HCT116 (cell line): Measurements from ENCODE around the gene ABCB1. TPM values are rescaled to one million over a fixed set of nuclear protein-coding genes. Genes with fewer than 3 reads are reported as not detected.

Experiments
- ATAC-seq: fragments of 200-7000 bp; cut with Tn5 transposase; 2 replicates; pipeline ENCODE4 v1.9.1; 2020; ENCODE audit warnings: mild to moderate bottlenecking, moderate library complexity
- BruUV-seq: library from RNA; stranded (reverse); fragments of 400-500 nt; replicated peaks from 2 replicates; lab custom pipeline; 2021; lab: Mats Ljungman, UMichigan
- CTCF ChIA-PET: fragments of 300-600 bp; sonication (Branson Sonifier 250); formaldehyde crosslinking; loops from one replicate; lab custom pipeline; 2021; ENCODE audit warnings: antibody characterized with exemption; lab: Charles Lee
- POLR2A ChIA-PET: fragments of 300-600, 350-600 bp; sonication (Branson Sonifier 250); formaldehyde crosslinking; loops from one replicate; lab custom pipeline; 2021; ENCODE audit warnings: antibody characterized with exemption; lab: Charles Lee
- RAD21 ChIA-PET, 2 experiments: fragments of 300-600 bp; sonication (Branson Sonifier 250); formaldehyde crosslinking; loops; one replicate each; lab custom pipeline; 2023; ENCODE audit warnings: low total read pairs in 2 of 2; ENCODE audit not compliant: uncharacterized antibody in 2 of 2, unreplicated experiment in 2 of 2, low non-redundant PET in 1 of 2; lab: Charles Lee
- DNase-seq: peaks from one replicate; pipeline ENCODE4 v3.0.0-alpha.2; 2010; ENCODE audit warnings: low read depth, low spot score
- H2AFZ ChIP-seq: fragments of 200-600 bp; shearing (Covaris generic), sonication (generic); 2 replicates; pipeline ENCODE4 v1.6.1; 2017; ENCODE audit warnings: low read depth, mixed run types, mixed read lengths, antibody characterized with exemption, low read length; ENCODE audit not compliant: poor library complexity, severe bottlenecking
- H3K27ac ChIP-seq: 2 replicates; pipeline ENCODE4 v1.5.1; 2012; ENCODE audit warnings: low read depth, low read length
- H3K27me3 ChIP-seq: fragments of 200-600 bp; sonication (generic); 2 replicates; pipeline ENCODE4 v1.6.1; 2016; ENCODE audit warnings: mixed run types, low read length, mixed read lengths; ENCODE audit not compliant: insufficient read depth
- H3K36me3 ChIP-seq, 2 experiments: fragments of 200-500 bp in 1 of 2; fragments of 200-600 bp in 1 of 2; sonication (Bioruptor generic) in 1 of 2; sonication (generic) in 1 of 2; 2 replicates each; pipeline versions ENCODE4 v1.5.1 to v1.6.1; 2014 to 2016; ENCODE audit warnings: low read length in 2 of 2, inconsistent platforms in 1 of 2, mixed read lengths in 1 of 2, mixed run types in 1 of 2; ENCODE audit not compliant: insufficient read depth in 2 of 2, control insufficient read depth in 1 of 2
- H3K4me1 ChIP-seq, 2 experiments: fragments of 200-600 bp in 1 of 2; sonication (generic) in 1 of 2; 2 replicates each; pipeline versions ENCODE4 v1.5.1 to v1.6.1; 2012 to 2017; ENCODE audit warnings: low read length in 2 of 2, inconsistent platforms in 1 of 2, mild to moderate bottlenecking in 1 of 2, mixed read lengths in 1 of 2, mixed run types in 1 of 2, moderate library complexity in 1 of 2; ENCODE audit not compliant: insufficient read depth in 2 of 2, control insufficient read depth in 1 of 2
- H3K4me2 ChIP-seq: fragments of 200-600 bp; sonication (generic); 2 replicates; pipeline ENCODE4 v1.6.1; 2017; ENCODE audit warnings: mixed run types, low read length, mixed read lengths
- H3K4me3 ChIP-seq, 2 experiments: fragments of 200-600 bp in 1 of 2; sonication (generic) in 1 of 2; replicated peaks in 1 of 2; 2 replicates each; pipeline ENCODE4 v1.5.1; 2011 to 2016; ENCODE audit warnings: low read length in 2 of 2, control low read depth in 1 of 2, low read depth in 1 of 2, mild to moderate bottlenecking in 1 of 2, mixed read lengths in 1 of 2, mixed run types in 1 of 2
- H3K79me2 ChIP-seq: fragments of 200-600 bp; sonication (generic); 2 replicates; pipeline ENCODE4 v1.6.1; 2017; ENCODE audit warnings: mild to moderate bottlenecking, mixed run types, low read length, moderate library complexity, mixed read lengths; ENCODE audit not compliant: insufficient read depth
- H3K9ac ChIP-seq: fragments of 200-600 bp; sonication (generic); 2 replicates; pipeline ENCODE4 v1.6.1; 2016; ENCODE audit warnings: low read length, mixed read lengths
- H3K9me2 ChIP-seq: fragments of 200-600 bp; sonication (generic), shearing (Covaris generic); 2 replicates; pipeline ENCODE4 v1.6.1; 2017; ENCODE audit warnings: mixed run types, mild to moderate bottlenecking, moderate library complexity; ENCODE audit not compliant: insufficient read depth
- H3K9me3 ChIP-seq, 2 experiments: fragments of 200-500 bp in 1 of 2; fragments of 200-600 bp in 1 of 2; sonication (Bioruptor generic) in 1 of 2; sonication (generic) in 1 of 2; 2 replicates each; pipeline ENCODE4 v1.6.1; 2014 to 2017; ENCODE audit warnings: low read length in 2 of 2, mixed read lengths in 2 of 2, inconsistent platforms in 1 of 2, low read depth in 1 of 2, mild to moderate bottlenecking in 1 of 2, mixed run types in 1 of 2, moderate library complexity in 1 of 2; ENCODE audit not compliant: control insufficient read depth in 1 of 2, insufficient read depth in 1 of 2
- H4K20me1 ChIP-seq: fragments of 200-600 bp; sonication (generic), shearing (Covaris generic); 2 replicates; pipeline ENCODE4 v1.6.1; 2017; ENCODE audit warnings: mixed run types, mild to moderate bottlenecking, moderate library complexity; ENCODE audit not compliant: insufficient read depth
- ATF3 ChIP-seq: IDR thresholded peaks from 2 replicates; pipeline ENCODE4 v1.6.1; 2012
- CBX3 ChIP-seq: IDR thresholded peaks from 2 replicates; pipeline ENCODE4 v1.6.1; 2012; ENCODE audit warnings: low read depth
- EZH2phosphoT487 ChIP-seq: fragments of 200-600 bp; IDR thresholded peaks from 2 replicates; pipeline ENCODE4 v1.6.1; 2018; ENCODE audit warnings: antibody characterized with exemption, borderline replicate concordance
- JUND ChIP-seq: IDR thresholded peaks from 2 replicates; pipeline ENCODE4 v1.6.1; 2012
- POLR2A ChIP-seq: IDR thresholded peaks from 2 replicates; pipeline ENCODE4 v1.7.0; 2011; ENCODE audit warnings: borderline replicate concordance; ENCODE audit not compliant: insufficient read depth, insufficient read length; ENCODE audit errors: extremely low read depth
- POLR2AphosphoS5 ChIP-seq: IDR thresholded peaks from 2 replicates; pipeline ENCODE4 v1.6.1; 2011; ENCODE audit warnings: mild to moderate bottlenecking, low read depth, low read length, moderate library complexity
- REST ChIP-seq: IDR thresholded peaks from 2 replicates; pipeline ENCODE4 v1.6.1; 2012; ENCODE audit warnings: low read depth
- SIN3A ChIP-seq: IDR thresholded peaks from 2 replicates; pipeline ENCODE4 v1.6.1; 2012; ENCODE audit warnings: low read depth
- SRF ChIP-seq: IDR thresholded peaks from 2 replicates; pipeline ENCODE4 v1.6.1; 2012; ENCODE audit warnings: low read depth
- TCF7L2 ChIP-seq: IDR thresholded peaks from 2 replicates; pipeline ENCODE4 v1.7.0; 2011; ENCODE audit warnings: borderline replicate concordance, inconsistent platforms; ENCODE audit not compliant: insufficient read depth, insufficient read length; ENCODE audit errors: extremely low read depth
- YY1 ChIP-seq: IDR thresholded peaks from 2 replicates; pipeline ENCODE4 v1.6.1; 2011; ENCODE audit warnings: low read length, low read depth, moderate library complexity, mild to moderate bottlenecking; ENCODE audit not compliant: insufficient replicate concordance; ENCODE audit errors: extremely low read depth
- ZBTB33 ChIP-seq: IDR thresholded peaks from 2 replicates; pipeline ENCODE4 v1.6.1; 2011; ENCODE audit warnings: mild to moderate bottlenecking, low read length, moderate library complexity; ENCODE audit not compliant: insufficient replicate concordance; ENCODE audit errors: extremely low read depth
- ZFX ChIP-seq: fragments of 450-650 bp; IDR thresholded peaks from 2 replicates; pipeline ENCODE4 v1.6.1; 2017
- ZNF274 ChIP-seq: fragments of 200-500 bp; sonication (Bioruptor generic); IDR thresholded peaks from 2 replicates; pipeline ENCODE4 v1.6.1; 2014; ENCODE audit warnings: mild to moderate bottlenecking, low read depth, low read length, inconsistent platforms
- intact Hi-C: fragments of 100-400 bp; cut with micrococcal nuclease; formaldehyde crosslinking; loops from 2 replicates; pipeline ENCODE4 v1.10.0; 2022
- total RNA-seq: library from RNA; stranded (reverse); gene quantifications from one replicate; pipeline ENCODE4 v1.2.1, GENCODE V29; 2021; ENCODE audit not compliant: unreplicated experiment

Gene ABCB1
- total RNA-seq, 1 experiment from 2014 or later, result 1.8 TPM

- ChIA-PET POLR2A (no interaction called here), RAD21 (no interaction called here), CTCF (interaction anchor here (1.0 kb wide), 1 partner anchor 86 kb away, joined by 3 read pairs; no protein-coding TSS in a partner anchor)
- Histone ChIP-seq H3K27me3 (no peaks in the 10 kb centered on the region), H3K9ac (no peak overlapping the region), H3K36me3 (no peaks in the 10 kb centered on the region), H3K27ac (no peak overlapping the region), H3K4me3 (no peak overlapping the region), H3K4me2 (no peak overlapping the region), H4K20me1 (no peaks in the 10 kb centered on the region), H2AFZ (no peak overlapping the region), H3K9me2 (no peaks in the 10 kb centered on the region), H3K79me2 (no peaks in the 10 kb centered on the region), H3K9me3 (no peaks in the 10 kb centered on the region), H3K4me1 (no peaks in the 10 kb centered on the region)
- TF ChIP-seq POLR2A (no peak), TCF7L2 (no peak), EZH2phosphoT487 (no peak), REST (no peak), SRF (no peak), JUND (no peak), ATF3 (no peak), SIN3A (no peak), CBX3 (no peak), POLR2AphosphoS5 (no peak), ZFX (no peak), ZNF274 (no peak), YY1 (no peak), ZBTB33 (no peak)
- BruUV-seq, result no TSS peak
- intact Hi-C loops, result no loop called here
- DNase-seq (no peak), ATAC-seq (no peak)
These were observed 8.4 kb downstream of the ABCB1 start for GRCh38 chr7:87592300-87592699.
